LHCN-M2 (cell line): Measurements from ENCODE around the gene OR1F1. TPM values are rescaled to one million over a fixed set of nuclear protein-coding genes. Genes with fewer than 3 reads are reported as not detected.
A peak's percentile ranks its signal among the peaks of the same experiment; 100 is the strongest.
"Not testable (repeated sequence)": the region's sequence is repeated elsewhere in the genome, so short reads cannot be mapped to it uniquely, and the experiment has no call there.

ENCODE experiments used
- DNase-seq: peaks from one replicate; pipeline ENCODE4 v3.0.0-alpha.2; 2012; ENCODE audit warnings: low read depth
- total RNA-seq: library from RNA; depleted of rRNA; stranded (reverse); fragments of >200 nt; gene quantifications from 2 replicates; pipeline ENCODE4 v1.2.3, GENCODE V29; 2014

OR1F1 gene
- total RNA-seq, 1 experiment from 2014 or later, result not detected

DNA sequence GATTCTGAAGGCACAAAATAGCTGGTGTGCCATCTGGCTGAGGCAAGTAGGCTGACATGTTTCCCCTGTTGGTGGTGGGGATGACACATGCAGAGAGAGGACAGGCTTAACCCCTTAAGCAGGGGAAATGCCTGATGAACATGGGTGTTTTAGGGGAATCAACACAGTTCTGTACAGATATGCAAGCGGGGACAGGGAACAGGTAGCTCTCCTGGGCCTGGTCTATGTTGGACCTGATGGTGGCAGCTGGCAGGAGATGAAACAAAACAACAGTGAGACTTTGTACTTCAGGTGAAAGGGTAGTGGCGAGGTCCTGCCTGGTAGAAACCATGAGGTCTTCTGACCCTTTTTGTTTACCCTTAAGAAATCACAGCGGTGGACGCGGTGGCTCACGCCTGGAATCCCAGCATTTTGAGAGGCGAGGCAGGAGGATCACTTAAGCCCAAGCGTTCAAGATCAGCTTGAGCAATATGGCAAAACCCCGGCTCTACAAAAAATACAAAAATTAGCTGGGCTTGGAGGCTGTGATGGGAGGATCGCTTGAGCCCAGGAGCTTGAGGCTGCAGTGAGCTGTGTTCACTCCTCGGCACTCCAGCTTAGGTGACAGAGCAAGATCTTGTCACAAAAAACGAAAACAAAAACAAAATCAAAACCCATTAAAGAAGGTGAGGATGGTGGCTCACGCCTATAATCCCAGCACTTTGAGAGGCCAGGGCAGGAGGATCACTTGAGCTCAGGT is 10.5 kb downstream of the OR1F1 start:
- DNase-seq, result no peak

DNA sequence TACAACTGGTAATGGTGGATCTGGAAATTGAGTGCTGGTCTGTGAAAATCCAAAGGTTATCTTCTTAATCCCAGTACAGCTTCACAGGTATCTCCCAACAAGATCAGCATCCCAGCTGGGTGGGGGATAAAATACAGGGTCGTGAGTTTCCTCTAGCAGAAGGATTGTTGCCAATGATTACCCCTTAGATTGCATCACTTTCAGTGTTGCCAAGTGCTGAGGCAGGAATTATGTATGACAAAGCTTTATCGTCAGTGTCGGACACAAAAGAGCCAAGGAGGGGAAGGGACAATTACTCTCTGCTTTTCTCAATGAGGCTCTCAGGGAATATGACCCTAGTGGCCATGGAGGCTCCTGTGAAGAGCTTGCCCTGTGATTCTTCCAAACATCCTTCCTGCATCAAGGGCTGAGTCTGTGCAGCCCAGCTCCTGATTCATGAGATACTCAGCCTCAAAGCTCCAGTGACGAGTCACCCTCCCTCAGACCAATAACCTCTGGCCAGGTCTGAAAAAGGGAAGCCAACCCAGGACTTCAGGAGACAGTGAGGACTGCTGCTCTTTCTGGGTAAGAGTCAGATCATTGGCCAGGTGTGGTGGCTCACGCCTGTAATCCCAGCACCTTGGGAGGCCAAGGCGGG is 15.0 kb downstream of the OR1F1 start:
- no peak for DNase-seq

DNA sequence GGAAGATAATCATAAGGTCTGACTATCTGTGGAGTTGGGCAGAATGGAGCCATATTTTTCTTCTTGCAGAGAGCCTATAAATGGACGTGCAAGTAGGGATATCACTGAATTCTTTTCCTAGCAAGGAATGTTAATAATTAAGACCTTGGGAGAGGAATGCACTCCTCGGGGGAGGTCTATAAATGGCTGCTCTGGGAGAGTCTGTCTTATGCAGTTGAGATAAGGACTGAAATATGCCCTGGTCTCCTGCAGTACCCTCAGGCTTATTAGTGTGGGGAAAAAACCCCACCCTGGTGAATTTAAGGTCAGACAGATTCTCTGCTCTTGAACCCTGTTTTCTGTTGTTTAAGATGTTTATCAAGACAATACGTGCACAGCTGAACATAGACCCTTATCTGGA is 17.9 kb downstream of the OR1F1 start:
- DNase-seq, result not testable (repeated sequence)

DNA sequence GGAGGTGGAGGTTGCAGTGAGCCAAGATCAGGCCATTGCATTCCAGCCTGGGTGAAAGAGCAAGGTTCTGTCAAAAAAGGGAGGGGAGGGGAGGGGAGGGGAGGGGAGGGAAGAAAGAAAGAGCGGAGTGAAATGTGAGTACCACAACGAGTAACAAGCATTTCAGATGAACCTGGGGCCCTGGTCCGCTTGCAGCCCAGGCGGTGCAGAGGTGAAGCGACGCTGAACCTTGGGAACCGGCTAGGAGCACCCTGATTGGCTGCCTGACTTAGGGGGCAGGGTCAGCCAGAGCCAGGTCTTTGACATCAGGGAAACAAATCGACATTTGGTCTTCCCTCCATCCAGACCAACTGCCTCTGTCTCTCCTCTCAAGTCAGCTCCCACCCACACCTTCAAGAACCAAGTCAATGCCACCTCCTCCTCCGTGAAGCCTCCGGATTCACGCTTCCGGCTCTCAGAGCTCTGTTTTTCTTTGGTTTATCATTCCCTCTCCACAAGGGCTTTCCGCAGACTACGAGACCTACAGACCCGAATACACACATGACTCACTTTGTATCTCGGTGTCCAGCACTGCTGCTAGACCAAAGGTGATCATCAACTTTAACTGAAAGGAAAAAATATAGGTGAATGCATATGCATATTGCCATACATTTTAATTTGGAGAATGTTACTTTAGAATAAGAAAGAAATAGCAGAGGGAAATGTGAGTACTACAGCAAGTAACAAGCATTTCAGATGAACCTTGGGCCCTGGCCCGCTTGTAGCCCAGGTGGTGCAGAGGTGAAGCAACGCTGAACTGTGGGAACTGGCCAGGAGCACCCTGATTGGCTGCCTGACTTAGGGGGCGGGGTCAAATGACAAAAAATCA is 19.3 kb downstream of the OR1F1 start:
- DNase-seq, result no peak

DNA sequence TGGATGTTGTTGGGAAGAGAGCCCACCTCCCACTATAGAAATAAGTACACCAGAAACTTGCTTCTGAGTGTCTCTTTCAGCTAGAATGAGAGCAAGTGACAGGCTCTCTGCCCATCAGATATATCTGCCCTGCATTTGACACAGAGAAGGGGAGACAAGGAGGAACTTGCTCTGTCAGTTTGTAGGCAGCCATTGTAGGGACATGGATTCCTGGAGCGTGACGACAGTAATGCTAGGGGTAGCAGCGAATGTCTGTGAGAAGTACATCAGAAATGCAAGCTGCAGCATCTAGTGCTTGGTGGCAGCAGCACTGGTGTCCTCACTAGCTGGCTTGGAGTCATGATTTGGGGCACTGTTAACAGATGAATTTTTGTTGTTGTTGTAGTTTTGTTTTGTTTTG is 24.0 kb downstream of the OR1F1 start:
- DNase-seq, result no peak

DNA sequence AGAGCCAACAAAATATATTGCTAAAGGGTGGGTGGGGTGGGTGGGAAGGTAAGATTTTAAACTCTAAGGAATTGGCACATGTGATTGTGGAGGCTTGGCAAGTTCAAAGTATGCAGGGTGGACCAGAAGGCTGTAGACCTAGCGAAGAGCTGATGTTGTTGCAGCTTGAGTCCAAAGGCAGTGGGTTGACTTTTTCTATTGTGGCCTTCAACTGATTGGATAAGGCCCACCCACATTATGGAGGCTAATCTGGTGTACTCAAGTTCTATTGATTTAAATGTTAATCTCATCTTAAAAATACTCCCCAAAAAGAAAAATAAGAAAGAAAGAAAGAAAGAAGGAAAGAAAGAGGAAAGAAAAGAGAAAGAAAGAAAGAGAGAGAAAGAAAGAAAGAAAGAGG is 24.6 kb downstream of the OR1F1 start:
- no peak for DNase-seq

DNA sequence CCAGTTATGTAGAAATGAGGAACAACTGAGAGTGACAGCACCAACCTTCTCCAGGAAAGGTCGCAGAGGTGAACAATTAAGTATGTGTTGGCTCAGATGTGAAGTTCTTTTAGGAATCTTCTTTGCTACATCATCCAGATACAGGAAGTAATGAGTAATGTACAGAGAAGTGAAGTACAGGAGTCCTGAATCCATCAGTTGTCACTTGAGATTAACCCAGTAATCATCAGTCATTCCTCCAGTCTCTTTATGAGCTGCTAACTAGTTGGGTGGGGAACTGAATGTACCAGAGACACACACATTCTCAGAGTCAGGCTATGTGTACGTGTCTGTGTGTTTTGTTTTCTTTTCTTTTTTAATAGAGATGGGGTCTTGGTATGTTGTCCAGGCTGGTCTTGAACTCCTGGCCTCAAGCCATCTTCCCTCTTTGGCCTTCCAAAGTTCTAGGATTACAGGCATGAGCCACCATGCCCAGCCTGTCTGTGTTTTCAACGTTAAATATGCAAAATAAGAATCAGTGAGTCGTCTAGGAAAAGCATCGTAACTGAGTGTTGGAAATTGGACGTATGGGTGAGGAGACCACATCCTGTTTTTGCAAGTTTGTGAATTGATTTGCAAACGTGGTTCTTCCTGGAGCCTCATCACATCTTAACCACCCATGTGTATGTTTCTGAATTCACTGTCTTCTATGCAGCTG is 27.0 kb downstream of the OR1F1 start:
- DNase-seq, result peak; percentile 83

DNA sequence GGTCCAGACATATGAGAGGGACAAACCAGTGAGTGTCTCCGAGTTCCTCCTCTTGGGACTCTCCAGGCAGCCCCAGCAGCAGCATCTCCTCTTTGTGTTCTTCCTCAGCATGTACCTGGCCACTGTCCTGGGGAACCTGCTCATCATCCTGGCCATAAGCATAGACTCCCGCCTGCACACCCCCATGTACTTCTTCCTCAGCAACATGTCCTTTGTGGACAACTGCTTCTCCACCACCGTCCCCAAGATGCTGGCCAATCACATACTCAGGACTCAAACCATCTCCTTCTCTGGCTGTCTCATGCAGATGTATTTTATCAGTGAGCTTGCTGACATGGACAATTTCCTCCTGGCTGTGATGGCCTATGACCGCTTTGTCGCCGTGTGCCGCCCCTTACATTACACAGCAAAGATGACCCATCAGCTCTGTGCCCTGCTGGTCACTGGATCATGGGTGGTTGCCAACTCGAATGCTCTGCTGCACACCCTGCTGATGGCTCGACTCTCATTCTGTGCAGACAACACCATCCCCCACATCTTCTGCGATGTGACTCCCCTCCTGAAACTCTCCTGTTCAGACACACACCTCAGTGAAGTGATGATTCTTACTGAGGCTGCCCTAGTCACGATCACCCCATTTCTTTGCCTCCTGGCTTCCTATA is 27.7 kb downstream of the OR1F1 start:
- DNase-seq, result no peak

DNA sequence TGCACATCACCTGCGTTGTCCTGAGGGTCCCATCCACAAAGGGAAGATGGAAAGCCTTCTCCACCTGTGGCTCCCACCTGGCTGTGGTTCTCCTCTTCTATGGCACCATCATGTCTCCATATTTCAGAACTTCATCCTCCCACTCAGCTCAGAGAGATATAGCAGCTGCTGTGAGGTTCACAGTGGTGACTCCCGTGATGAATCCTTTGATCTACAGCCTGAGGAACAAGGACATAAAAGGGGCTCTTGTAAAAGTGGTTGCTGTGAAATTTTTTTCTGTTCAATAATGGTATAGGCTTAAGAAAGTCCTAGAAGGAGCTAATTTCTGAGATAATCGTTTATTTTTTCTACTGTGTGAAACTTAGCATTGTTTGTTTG is 28.2 kb downstream of the OR1F1 start:
- no peak for DNase-seq

DNA sequence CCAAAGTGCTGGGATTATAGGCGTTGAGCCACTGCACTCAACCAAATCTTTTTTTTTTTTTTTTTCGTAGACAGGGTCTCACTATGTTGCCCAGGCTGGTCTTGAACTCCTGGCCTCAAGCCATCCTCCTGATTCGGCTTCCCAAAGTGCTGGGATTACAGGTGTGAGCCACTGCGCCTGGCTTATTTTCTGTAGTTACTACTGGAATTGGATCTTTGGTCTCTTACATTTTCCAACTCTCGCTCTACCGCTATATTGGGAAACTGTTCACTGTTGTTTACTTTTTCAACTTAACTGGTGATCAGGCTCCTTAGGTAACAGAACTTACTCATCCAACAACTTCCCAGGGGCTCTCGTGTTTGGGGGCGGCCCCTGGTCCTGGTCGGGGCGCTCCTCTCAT is 32.8 kb downstream of the OR1F1 start:
- DNase-seq, result no peak

DNA sequence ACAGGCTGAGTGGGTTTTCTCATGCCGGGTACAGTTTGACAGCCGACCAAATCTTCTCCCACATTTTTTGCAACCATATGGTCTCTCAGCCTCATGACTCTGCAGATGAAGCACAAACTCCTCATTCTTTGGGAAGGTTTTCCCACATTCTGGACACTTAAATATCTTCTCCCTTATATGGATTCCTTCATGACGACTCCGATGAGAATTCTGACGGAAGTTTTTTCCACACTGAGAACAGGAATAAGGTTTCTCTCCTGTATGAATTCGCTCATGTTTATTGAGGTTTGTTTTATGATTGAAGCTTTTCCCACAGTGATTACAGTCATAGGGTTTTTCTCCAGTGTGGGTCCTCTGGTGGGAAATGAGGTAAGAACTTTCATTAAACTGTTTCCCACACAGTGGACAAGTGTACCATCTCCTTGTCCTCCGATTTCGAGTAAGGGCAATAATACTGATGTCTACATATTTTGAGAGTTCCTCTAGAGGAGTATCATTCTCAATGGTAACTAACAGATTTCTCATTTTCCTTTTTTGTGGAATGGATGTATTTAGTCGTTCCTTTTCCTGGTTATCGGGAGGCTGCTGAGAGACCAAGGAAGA is 36.0 kb downstream of the OR1F1 start:
- DNase-seq, result peak; percentile 18

DNA sequence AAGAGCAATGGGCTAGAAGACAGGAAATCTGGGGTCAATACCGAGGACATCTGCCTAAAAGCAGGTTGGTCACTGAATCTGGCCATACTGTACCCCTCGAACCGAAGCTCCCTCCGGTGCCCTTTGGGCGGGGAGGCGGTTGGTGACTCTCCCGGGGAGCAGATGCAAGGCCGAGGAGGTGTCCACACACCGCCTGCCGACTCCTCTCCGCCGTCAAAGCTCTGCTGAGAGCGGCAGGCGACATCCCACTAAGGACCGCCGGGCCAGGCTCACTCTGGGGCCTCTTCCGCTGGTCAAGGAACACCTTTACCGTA is 46.5 kb downstream of the OR1F1 start:
- DNase-seq, result no peak

DNA sequence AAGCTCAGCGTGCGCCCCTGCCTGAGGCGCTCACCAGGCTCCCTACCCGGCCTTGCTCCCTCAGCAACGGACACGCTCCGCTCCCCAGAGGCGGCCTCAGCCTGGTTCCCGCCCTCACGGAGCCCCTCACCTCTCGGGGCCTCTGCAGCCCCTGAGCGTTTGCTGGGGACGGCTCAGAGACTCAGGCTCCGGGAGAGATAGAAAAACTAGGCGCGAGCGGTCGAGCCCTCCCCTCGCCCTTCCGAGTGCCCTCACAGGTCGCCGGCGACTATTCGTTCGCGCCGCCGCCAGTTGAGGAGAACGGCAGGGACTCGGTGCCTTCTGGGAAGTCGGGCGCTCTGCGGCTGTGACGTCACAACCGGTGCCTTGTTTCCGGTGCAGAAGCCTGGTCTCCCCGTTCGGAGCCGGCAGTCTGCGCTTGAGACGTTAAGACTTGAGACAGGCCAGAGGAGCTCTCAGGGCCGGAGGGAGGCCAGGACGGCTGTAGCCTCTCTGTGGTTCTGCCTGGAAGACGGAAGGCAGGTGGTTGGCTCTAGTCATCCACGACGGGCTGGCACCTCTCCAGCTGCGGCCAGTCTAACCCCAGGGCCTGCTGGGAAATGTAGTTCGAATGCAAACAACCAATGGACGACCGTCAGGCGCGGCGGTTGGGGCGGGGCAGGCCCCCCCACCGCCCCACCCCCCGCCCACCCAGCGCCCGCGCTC is 47.0 kb downstream of the OR1F1 start, which contains the start of gene ZNF200:
Gene ZNF200, minus strand, starts transcription at position 302 of the 705 bp plus-strand sequence. CDS start 1,403 bp downstream, outside the sequence.
- DNase-seq, result peak; percentile 94

DNA sequence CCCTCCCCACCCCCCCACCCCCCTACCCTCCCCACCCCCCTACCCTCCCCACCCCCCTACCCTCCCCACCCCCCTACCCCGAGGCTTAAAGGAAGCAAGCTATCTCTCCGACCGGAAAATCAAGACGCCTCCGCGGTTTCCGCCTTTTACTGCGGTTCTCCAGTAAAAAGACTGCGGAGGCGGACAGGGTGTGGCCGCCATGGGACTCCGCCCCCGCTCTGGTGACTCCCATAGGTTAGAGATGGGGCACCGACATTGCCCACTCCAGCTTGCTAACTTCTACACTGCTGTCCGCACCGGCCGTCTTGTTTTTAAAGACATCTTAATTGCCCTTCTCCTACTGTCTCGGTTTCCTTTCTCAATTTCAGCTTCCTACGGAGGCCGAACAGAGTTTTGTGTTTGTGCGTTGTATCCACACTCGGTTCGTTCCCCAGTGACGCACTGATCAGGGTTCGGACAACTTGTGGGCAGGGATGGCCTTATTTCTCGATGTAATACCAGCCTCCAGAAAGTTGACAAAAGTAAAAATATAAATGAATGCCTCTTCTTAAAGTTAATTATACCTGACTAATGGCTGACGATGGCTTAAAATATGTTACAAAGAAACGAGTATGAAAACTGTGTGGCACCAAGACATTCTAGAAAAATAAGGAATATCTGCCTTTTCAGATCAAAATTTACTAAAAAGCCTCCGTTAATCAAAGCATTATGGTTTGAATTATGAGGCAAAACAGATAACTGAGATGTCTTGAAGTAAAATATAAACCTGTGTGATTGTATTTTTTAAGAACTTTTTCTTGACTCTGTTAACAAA is 48.1 kb downstream of the OR1F1 start:
- DNase-seq, result no peak

DNA sequence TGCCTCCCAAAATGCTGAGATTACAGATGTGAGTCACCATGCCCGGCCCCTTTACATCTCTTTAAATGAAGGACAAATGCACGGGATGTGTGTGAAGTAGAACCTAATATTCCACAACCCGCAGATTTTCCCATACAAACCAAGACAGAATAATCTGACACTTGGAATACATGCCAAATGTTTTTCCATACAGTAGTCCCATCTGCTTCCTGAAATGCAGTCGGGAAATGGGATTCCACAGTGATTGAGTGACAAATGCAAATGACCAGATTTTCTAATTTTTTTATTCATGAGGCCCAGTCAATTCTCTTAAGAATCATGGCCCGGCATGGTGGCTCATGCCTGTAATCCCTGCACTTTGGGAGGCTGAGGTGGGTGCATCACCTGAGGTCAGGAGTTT is 53.8 kb downstream of the OR1F1 start:
- no peak for DNase-seq

DNA sequence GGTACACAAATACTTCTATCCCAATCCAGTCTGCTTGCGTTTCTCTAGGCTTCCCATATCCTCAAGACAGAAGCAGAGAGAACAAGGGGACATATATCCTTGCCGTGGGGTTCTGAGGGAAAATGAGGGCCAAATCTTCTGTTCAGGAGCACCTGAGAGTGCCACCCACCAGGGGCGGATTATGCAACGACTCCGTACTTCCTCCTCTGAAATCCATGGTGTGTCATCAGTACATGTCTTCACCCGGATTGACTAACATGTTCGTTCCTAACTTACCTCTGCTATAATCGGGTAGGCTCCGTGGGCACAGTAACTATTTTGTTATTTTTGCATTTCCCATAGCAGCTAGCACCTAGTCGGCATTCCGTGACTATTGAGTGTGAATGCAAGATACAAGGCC is 54.7 kb downstream of the OR1F1 start:
- no peak for DNase-seq

DNA sequence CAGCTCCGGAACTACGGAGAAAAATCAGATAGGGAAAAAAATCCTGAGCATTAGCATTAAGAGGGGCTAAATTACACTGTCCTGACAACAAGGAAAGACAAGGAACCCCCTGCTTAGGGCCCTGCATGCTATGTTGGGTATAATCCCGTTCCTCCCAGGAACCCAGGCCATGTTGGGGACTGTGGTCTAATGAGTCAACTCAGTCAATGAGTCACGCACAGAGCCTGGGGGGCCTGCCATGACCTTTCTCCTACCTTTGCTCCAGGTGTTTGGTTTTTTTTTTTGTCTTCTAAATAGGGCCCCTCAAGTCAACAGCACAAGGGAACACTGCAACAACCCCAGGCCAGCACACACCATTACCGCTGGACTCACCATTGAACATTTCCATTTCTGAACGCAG is 55.9 kb downstream of the OR1F1 start:
- DNase-seq, result no peak

DNA sequence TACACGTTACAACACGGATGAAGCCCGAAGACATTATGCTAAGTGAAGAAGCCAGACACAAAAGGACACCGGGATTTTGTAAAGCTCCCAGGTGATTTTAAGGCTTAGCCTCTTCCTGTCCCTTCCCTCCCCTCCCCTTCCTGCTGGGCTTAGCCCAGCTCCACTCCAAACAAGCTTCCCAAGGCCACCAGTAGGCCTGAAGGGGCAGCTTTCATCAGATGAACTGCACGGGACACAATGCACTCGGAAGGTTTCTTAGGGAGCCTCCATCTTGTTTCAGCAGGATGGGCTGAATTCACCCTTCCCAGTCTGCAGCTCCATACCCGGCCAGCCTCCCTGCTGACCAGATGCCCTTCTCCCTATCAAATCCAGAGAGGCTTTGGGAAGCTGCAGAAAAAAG is 58.0 kb downstream of the OR1F1 start:
- DNase-seq, result no peak

DNA sequence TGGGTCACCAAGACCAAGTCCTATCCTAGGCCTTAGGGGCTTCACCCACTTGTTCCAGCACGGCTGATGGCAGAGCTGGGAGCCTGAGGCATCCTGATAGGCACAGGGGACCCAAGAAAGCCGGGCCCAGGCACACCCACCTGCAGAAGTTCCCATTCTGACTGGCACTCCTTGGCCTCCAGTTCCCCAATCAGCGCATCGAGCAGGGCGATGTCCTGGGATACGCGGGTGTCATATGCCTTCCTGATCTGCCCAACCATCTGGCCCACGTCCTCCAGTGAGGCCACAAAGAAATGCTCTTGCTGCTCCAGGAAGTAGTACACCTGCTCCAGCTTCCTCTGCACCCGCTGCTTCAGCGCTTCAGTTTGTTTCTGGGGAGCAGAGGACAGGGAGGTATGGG is 58.9 kb downstream of the OR1F1 start:
- no peak for DNase-seq

DNA sequence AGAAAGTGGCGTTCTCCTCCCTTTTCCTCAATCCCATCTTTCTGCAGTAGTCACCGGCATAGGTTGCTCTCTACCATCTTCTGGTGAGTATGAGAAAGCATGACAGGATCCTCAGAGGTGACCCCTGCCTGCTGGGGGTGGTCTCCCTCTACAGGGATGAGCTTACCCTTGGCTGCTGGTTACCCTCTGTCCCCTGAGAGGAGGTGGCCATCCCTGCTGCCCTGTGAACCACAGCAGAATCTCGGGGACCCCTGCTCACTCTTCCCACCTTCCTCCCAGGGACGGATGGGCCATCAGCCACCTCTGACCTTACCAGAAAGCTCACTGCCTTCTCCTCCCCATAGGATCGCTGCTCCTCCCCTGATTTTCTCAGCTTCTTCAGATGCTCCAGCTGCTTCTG is 60.6 kb downstream of the OR1F1 start:
- no peak for DNase-seq
